Hepatocyte (in vitro differentiated cells): ENCODE data around the gene TTF1. TPM values are rescaled to one million over a fixed set of nuclear protein-coding genes. Genes with fewer than 3 reads are reported as not detected.

ENCODE experiments used
- DNase-seq: peaks from one replicate; pipeline ENCODE4 v3.0.0-alpha.2; 2016; ENCODE audit warnings: low spot score
- H2AFZ ChIP-seq: fragments of 200-600 bp; sonication (generic); 2 replicates; pipeline ENCODE4 v1.6.0; 2016; ENCODE audit warnings: antibody characterized with exemption, mild to moderate bottlenecking
- H3K27ac ChIP-seq: fragments of 200-600 bp; sonication (generic); 2 replicates; pipeline ENCODE4 v1.5.1; 2016; ENCODE audit warnings: mild to moderate bottlenecking
- H3K27me3 ChIP-seq: fragments of 200-600 bp; sonication (generic); 2 replicates; pipeline ENCODE4 v1.6.1; 2016
- H3K36me3 ChIP-seq: fragments of 200-600 bp; sonication (generic); replicated peaks from 2 replicates; pipeline ENCODE4 v1.5.1; 2016; ENCODE audit warnings: low read depth; ENCODE audit not compliant: insufficient read depth
- H3K4me1 ChIP-seq: fragments of 200-600 bp; sonication (generic); 2 replicates; pipeline ENCODE4 v1.5.1; 2016; ENCODE audit warnings: mild to moderate bottlenecking, moderate library complexity; ENCODE audit not compliant: insufficient read depth
- H3K4me2 ChIP-seq: fragments of 200-600 bp; sonication (generic); 2 replicates; pipeline ENCODE4 v1.6.0; 2016
- H3K4me3 ChIP-seq: fragments of 200-600 bp; sonication (generic); 2 replicates; pipeline ENCODE4 v1.5.1; 2016; ENCODE audit warnings: mild to moderate bottlenecking
- H3K79me2 ChIP-seq: fragments of 200-600 bp; sonication (generic); 2 replicates; pipeline ENCODE4 v1.6.0; 2017; ENCODE audit warnings: mild to moderate bottlenecking
- H3K9me2 ChIP-seq: fragments of 200-600 bp; sonication (generic); replicated peaks from 2 replicates; pipeline ENCODE4 v1.6.0; 2017; ENCODE audit warnings: mild to moderate bottlenecking; ENCODE audit not compliant: insufficient read depth
- H3K9me3 ChIP-seq: fragments of 200-600 bp; sonication (generic); 2 replicates; pipeline ENCODE4 v1.5.1; 2016; ENCODE audit warnings: low read depth, mild to moderate bottlenecking
- H4K20me1 ChIP-seq: fragments of 200-600 bp; sonication (generic); 2 replicates; pipeline ENCODE4 v1.6.0; 2016; ENCODE audit warnings: mild to moderate bottlenecking; ENCODE audit not compliant: insufficient read depth, poor library complexity, severe bottlenecking
- CTCF ChIP-seq: fragments of 200-600 bp; sonication (generic); IDR thresholded peaks from 2 replicates; pipeline ENCODE4 v1.5.1; 2016; ENCODE audit warnings: antibody characterized with exemption, mild to moderate bottlenecking; ENCODE audit not compliant: poor library complexity
- EZH2 ChIP-seq: fragments of 200-600 bp; sonication (generic); IDR thresholded peaks from 2 replicates; pipeline ENCODE4 v1.6.1; 2016; ENCODE audit warnings: antibody characterized with exemption, mild to moderate bottlenecking, borderline replicate concordance
- EZH2phosphoT487 ChIP-seq: fragments of 200-600 bp; sonication (generic); IDR thresholded peaks from one replicate; pipeline ENCODE4 v1.6.1; 2018; ENCODE audit warnings: antibody characterized with exemption, mild to moderate bottlenecking, low read depth, moderate library complexity; ENCODE audit not compliant: unreplicated experiment, severe bottlenecking
- WGBS: methylation state at CpG from one replicate; pipeline ENCODE4 v1.1.6; 2016; ENCODE audit warnings: low lambda C conversion rate; ENCODE audit errors: missing lambda C conversion rate; 5-methylcytosine and 5-hydroxymethylcytosine counted together
- polyA plus RNA-seq: library from polyadenylated mRNA; unstranded; fragments of >200 nt; fragmentation: Nextera tagmentation; extraction: Ambion mirVana; gene quantifications from 2 replicates; pipeline ENCODE4 v1.2.1, GENCODE V29; 2016
- total RNA-seq: library from RNA; depleted of rRNA; stranded (reverse); fragments of >200 nt; gene quantifications from 2 replicates; pipeline ENCODE4 v1.2.3, GENCODE V29; 2014

Gene TTF1
- total and polyA plus RNA-seq, 2 experiments from 2014 or later, result 5.5 to 7.0 TPM

GRCh38 chr9:132413926-132414325, 7.3 kb upstream of the TTF1 start:
- DNase-seq, result no peak
- Histone ChIP-seq H3K9me3 (no peaks in the 10 kb centered on the region), H2AFZ (no peak overlapping the region), H3K36me3 (no peaks in the 10 kb centered on the region), H3K27ac (no peak overlapping the region), H3K79me2 (no peaks in the 10 kb centered on the region), H3K4me2 (no peak overlapping the region), H4K20me1 (no peaks in the 10 kb centered on the region), H3K27me3 (peaks cover 83% of the 10 kb centered on the region), H3K4me3 (no peak overlapping the region), H3K4me1 (peaks cover 18% of the 10 kb centered on the region), H3K9me2 (no peaks in the 10 kb centered on the region)
- TF ChIP-seq EZH2 (no peak), CTCF (no peak), EZH2phosphoT487 (no peak)
- WGBS, result 69% methylated on average over 5 of the region's 5 CpGs

GRCh38 chr9:132412089-132412488, 5.4 kb upstream of the TTF1 start:
- Histone ChIP-seq H3K27me3 (peaks cover 66% of the 10 kb centered on the region), H3K4me1 (peaks cover 18% of the 10 kb centered on the region), H3K36me3 (no peaks in the 10 kb centered on the region), H3K4me2 (no peak overlapping the region), H3K27ac (no peak overlapping the region), H4K20me1 (no peaks in the 10 kb centered on the region), H2AFZ (no peak overlapping the region), H3K9me3 (no peaks in the 10 kb centered on the region), H3K79me2 (no peaks in the 10 kb centered on the region), H3K4me3 (no peak overlapping the region), H3K9me2 (no peaks in the 10 kb centered on the region)
- peak; percentile 19 for DNase-seq
- 8% methylated on average over 8 of the region's 8 CpGs for WGBS
- TF ChIP-seq CTCF (peak; percentile 49), EZH2phosphoT487 (no peak)

- 1% methylated on average over 20 of the region's 20 CpGs for WGBS
- no peaks in the 10 kb centered on the region for H4K20me1 ChIP-seq
- H3K36me3 ChIP-seq, result no peaks in the 10 kb centered on the region
- no peak overlapping the region for H3K27ac ChIP-seq
- H3K4me1 ChIP-seq, result peaks cover 18% of the 10 kb centered on the region
- H3K4me2 ChIP-seq, result peak overlapping the region; percentile 99
- peak; percentile 74 for DNase-seq
- no peaks in the 10 kb centered on the region for H3K9me2 ChIP-seq
- H3K27me3 ChIP-seq, result peaks cover 66% of the 10 kb centered on the region
- peaks cover 5% of the 10 kb centered on the region for H3K79me2 ChIP-seq
- H3K9me3 ChIP-seq, result no peaks in the 10 kb centered on the region
- peak overlapping the region; percentile 98 for H2AFZ ChIP-seq
- no peak overlapping the region for H3K4me3 ChIP-seq
- peak; percentile 22 for TF ChIP-seq EZH2phosphoT487
- TF ChIP-seq CTCF, result peak; percentile 69
- TF ChIP-seq EZH2, result no peak
Measured at GRCh38 chr9:132411091-132411508, 4.5 kb upstream of the TTF1 start.

GRCh38 chr9:132410642-132411041, 4.0 kb upstream of the TTF1 start:
- peaks cover 9% of the 10 kb centered on the region for H3K79me2 ChIP-seq
- H4K20me1 ChIP-seq, result no peaks in the 10 kb centered on the region
- peak overlapping the region; percentile 77 for H3K4me3 ChIP-seq
- peak overlapping the region; percentile 99 for H3K4me2 ChIP-seq
- H3K36me3 ChIP-seq, result no peaks in the 10 kb centered on the region
- no peaks in the 10 kb centered on the region for H3K9me2 ChIP-seq
- peak; percentile 48 for TF ChIP-seq EZH2
- no peak for TF ChIP-seq CTCF
- no peak for TF ChIP-seq EZH2phosphoT487
- H3K4me1 ChIP-seq, result peaks cover 22% of the 10 kb centered on the region
- H3K9me3 ChIP-seq, result no peaks in the 10 kb centered on the region
- WGBS, result 9% methylated on average over 19 of the region's 19 CpGs
- no peak overlapping the region for H3K27ac ChIP-seq
- no peak for DNase-seq
- H3K27me3 ChIP-seq, result peaks cover 61% of the 10 kb centered on the region
- peak overlapping the region; percentile 98 for H2AFZ ChIP-seq
